ENCODE data around the gene TMEM253. TPM values are rescaled to one million over a fixed set of nuclear protein-coding genes. Genes with fewer than 3 reads are reported as not detected.

Gene TMEM253
- total and polyA plus RNA-seq, 4 donors: 0.14 to 0.25 (median 0.19) TPM; not detected in 1

DNA sequence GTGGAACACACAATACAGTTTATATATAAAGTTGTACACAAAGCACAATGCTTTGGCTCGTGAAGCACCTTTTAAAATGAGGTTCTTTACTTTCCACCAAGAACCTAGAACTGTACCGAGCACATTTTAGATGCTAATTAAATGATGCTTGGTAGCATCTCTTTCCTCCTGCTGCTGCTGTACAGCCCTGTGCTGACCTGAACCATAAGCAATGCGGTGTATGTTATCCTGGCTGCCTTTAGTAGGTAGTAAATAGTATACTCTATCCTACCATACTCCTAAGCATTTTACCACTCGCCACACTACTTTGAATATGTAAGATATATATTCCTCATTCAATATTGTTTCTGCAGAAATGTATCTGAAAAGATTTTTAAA, 46.1 kb upstream of the TMEM253 start:
- Histone ChIP-seq H3K27me3 (ENCODE audit: control insufficient read depth in 4 of 4, insufficient read depth in 4 of 4, low read length in 3 of 4) (no peaks in the 10 kb centered on the region), H3K27ac (ENCODE audit: low read depth in 1 of 2, low read length in 2 of 2) (peak overlapping the region; percentile 72 to 84), H3K9me3 (ENCODE audit: control insufficient read depth in 4 of 4, low read length in 3 of 4) (no peaks in the 10 kb centered on the region), H3K4me3 (ENCODE audit: low read depth in 1 of 3, low read length in 3 of 3) (peak overlapping the region in 1 of 3 donors; percentile 28), H3K9ac (ENCODE audit: low read depth in 1 of 2, low read length in 2 of 2) (peak overlapping the region in 1 of 2 donors; percentile 55), H3K4me1 (ENCODE audit: control insufficient read depth in 4 of 4, insufficient read depth in 4 of 4, low read length in 3 of 4) (peaks cover 18 to 52% (median 37%) of the 10 kb centered on the region in 4 donors), H3K36me3 (ENCODE audit: control insufficient read depth in 4 of 4, insufficient read depth in 3 of 4, low read depth in 1 of 4, low read length in 3 of 4) (no peaks in the 10 kb centered on the region)
- no peak for DNase-seq (ENCODE audit: low spot score)
- WGBS: 31% methylated on average over 4 of the region's 4 CpGs
- TF ChIP-seq EGR1 (IDR thresholded peaks at IDR 0.05; ENCODE audit: low read depth in 2 of 2): no peak
- TF ChIP-seq SP1 (IDR thresholded peaks at IDR 0.05): peak; percentile 40

DNA sequence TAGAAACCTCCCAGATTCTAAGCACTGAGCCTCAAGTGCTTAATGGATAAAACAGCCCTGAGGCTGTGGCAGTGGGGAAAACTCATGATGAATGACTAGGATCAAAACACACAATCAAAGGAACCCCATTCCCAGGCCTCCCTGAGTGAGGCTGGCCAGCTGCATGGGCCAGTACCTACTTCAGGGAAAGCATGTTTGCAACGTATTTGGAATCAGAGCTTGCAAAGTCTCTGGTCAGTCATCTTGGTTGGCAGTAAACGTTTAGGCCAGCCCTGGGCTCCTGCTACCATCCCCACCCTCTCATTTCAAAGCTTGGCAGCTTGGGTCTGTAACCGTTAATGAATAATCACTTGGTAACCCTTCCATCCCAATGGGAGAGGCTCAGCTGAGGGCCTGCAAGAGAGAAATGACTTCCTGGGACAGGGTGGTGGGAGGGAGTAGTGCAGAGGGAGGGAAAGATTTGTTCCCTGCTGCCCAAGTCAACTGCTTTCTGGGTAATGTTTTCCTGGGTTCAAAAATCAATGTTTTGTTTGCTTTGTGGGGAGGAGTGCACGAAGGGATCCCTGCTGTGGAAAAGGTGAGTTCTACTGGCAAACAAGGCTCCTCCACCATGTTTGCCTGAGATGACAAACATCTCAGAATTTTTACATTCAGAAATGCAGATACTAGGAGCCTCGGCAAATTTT, 45.3 kb upstream of the TMEM253 start:
- TF ChIP-seq, protein P1, sequence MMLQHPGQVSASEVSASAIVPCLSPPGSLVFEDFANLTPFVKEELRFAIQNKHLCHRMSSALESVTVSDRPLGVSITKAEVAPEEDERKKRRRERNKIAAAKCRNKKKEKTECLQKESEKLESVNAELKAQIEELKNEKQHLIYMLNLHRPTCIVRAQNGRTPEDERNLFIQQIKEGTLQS (IDR thresholded peaks at IDR 0.05): peak; percentile 71
- TF ChIP-seq HNF4A (conservative IDR thresholded peaks at IDR 0.05): peak; percentile 87 to 94
- TF ChIP-seq, protein P2, sequence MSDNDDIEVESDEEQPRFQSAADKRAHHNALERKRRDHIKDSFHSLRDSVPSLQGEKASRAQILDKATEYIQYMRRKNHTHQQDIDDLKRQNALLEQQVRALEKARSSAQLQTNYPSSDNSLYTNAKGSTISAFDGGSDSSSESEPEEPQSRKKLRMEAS (IDR thresholded peaks at IDR 0.05): peak; percentile 99
- peak in 1 of 2 donors; percentile 74 for TF ChIP-seq GABPA (IDR thresholded peaks at IDR 0.05 in 1 of 2, conservative IDR thresholded peaks at IDR 0.05 in 1 of 2)
- TF ChIP-seq EGR1 (IDR thresholded peaks at IDR 0.05; ENCODE audit: low read depth in 2 of 2): peak; percentile 64 to 94
- TF ChIP-seq TAF1 (conservative IDR thresholded peaks at IDR 0.05): peak; percentile 73
- no peak for TF ChIP-seq NR2F2 (IDR thresholded peaks at IDR 0.05)
- TF ChIP-seq JUND (IDR thresholded peaks at IDR 0.05): peak; percentile 86 to 97
- peak; percentile 63 for TF ChIP-seq HNF4G (IDR thresholded peaks at IDR 0.05)
- TF ChIP-seq, protein P3, sequence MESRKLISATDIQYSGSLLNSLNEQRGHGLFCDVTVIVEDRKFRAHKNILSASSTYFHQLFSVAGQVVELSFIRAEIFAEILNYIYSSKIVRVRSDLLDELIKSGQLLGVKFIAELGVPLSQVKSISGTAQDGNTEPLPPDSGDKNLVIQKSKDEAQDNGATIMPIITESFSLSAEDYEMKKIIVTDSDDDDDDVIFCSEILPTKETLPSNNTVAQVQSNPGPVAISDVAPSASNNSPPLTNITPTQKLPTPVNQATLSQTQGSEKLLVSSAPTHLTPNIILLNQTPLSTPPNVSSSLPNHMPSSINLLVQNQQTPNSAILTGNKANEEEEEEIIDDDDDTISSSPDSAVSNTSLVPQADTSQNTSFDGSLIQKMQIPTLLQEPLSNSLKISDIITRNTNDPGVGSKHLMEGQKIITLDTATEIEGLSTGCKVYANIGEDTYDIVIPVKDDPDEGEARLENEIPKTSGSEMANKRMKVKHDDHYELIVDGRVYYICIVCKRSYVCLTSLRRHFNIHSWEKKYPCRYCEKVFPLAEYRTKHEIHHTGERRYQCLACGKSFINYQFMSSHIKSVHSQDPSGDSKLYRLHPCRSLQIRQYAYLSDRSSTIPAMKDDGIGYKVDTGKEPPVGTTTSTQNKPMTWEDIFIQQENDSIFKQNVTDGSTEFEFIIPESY (IDR thresholded peaks at IDR 0.05): peak; percentile 83
- peak; percentile 70 for TF ChIP-seq FOXA1 (IDR thresholded peaks at IDR 0.05)
- TF ChIP-seq RXRA (IDR thresholded peaks at IDR 0.05): peak; percentile 88 to 96
- peak; percentile 97 for TF ChIP-seq SP1 (IDR thresholded peaks at IDR 0.05)
- TF ChIP-seq RAD21 (IDR thresholded peaks at IDR 0.05): peak; percentile 55 to 68
- TF ChIP-seq, protein P4, sequence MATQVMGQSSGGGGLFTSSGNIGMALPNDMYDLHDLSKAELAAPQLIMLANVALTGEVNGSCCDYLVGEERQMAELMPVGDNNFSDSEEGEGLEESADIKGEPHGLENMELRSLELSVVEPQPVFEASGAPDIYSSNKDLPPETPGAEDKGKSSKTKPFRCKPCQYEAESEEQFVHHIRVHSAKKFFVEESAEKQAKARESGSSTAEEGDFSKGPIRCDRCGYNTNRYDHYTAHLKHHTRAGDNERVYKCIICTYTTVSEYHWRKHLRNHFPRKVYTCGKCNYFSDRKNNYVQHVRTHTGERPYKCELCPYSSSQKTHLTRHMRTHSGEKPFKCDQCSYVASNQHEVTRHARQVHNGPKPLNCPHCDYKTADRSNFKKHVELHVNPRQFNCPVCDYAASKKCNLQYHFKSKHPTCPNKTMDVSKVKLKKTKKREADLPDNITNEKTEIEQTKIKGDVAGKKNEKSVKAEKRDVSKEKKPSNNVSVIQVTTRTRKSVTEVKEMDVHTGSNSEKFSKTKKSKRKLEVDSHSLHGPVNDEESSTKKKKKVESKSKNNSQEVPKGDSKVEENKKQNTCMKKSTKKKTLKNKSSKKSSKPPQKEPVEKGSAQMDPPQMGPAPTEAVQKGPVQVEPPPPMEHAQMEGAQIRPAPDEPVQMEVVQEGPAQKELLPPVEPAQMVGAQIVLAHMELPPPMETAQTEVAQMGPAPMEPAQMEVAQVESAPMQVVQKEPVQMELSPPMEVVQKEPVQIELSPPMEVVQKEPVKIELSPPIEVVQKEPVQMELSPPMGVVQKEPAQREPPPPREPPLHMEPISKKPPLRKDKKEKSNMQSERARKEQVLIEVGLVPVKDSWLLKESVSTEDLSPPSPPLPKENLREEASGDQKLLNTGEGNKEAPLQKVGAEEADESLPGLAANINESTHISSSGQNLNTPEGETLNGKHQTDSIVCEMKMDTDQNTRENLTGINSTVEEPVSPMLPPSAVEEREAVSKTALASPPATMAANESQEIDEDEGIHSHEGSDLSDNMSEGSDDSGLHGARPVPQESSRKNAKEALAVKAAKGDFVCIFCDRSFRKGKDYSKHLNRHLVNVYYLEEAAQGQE (IDR thresholded peaks at IDR 0.05): peak; percentile 62
- TF ChIP-seq, protein P5, sequence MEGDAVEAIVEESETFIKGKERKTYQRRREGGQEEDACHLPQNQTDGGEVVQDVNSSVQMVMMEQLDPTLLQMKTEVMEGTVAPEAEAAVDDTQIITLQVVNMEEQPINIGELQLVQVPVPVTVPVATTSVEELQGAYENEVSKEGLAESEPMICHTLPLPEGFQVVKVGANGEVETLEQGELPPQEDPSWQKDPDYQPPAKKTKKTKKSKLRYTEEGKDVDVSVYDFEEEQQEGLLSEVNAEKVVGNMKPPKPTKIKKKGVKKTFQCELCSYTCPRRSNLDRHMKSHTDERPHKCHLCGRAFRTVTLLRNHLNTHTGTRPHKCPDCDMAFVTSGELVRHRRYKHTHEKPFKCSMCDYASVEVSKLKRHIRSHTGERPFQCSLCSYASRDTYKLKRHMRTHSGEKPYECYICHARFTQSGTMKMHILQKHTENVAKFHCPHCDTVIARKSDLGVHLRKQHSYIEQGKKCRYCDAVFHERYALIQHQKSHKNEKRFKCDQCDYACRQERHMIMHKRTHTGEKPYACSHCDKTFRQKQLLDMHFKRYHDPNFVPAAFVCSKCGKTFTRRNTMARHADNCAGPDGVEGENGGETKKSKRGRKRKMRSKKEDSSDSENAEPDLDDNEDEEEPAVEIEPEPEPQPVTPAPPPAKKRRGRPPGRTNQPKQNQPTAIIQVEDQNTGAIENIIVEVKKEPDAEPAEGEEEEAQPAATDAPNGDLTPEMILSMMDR (IDR thresholded peaks at IDR 0.05; ENCODE audit: low read depth, low read length, missing input control): peak; percentile 34
- peak; percentile 81 for TF ChIP-seq FOXA2 (IDR thresholded peaks at IDR 0.05)
- peak; percentile 93 for TF ChIP-seq YY1 (IDR thresholded peaks at IDR 0.05)
- peak; percentile 44 for DNase-seq (ENCODE audit: low spot score)
- Histone ChIP-seq H3K9me3 (ENCODE audit: control insufficient read depth in 4 of 4, low read length in 3 of 4) (no peaks in the 10 kb centered on the region), H3K27ac (ENCODE audit: low read depth in 1 of 2, low read length in 2 of 2) (peak overlapping the region; percentile 72 to 84), H3K36me3 (ENCODE audit: control insufficient read depth in 4 of 4, insufficient read depth in 3 of 4, low read depth in 1 of 4, low read length in 3 of 4) (no peaks in the 10 kb centered on the region), H3K27me3 (ENCODE audit: control insufficient read depth in 4 of 4, insufficient read depth in 4 of 4, low read length in 3 of 4) (no peaks in the 10 kb centered on the region), H3K4me1 (ENCODE audit: control insufficient read depth in 4 of 4, insufficient read depth in 4 of 4, low read length in 3 of 4) (peaks cover 15 to 56% (median 44%) of the 10 kb centered on the region in 4 donors), H3K9ac (ENCODE audit: low read depth in 1 of 2, low read length in 2 of 2) (peak overlapping the region in 1 of 2 donors; percentile 25), H3K4me3 (ENCODE audit: low read depth in 1 of 3, low read length in 3 of 3) (peak overlapping the region in 2 of 3 donors; percentile 10 to 24)
- 25% methylated on average over 5 of the region's 5 CpGs for WGBS

All from liver (tissue), 9 donors.